Heart left ventricle (tissue), 16 donors: ENCODE results near the gene SPTA1. TPM values are rescaled to one million over a fixed set of nuclear protein-coding genes. Genes with fewer than 3 reads are reported as not detected.

Source experiments
- ATAC-seq, 4 donors: fragments of 200-7000 bp; cut with Tn5 transposase; one replicate each; pipeline ENCODE4 v1.9.1; 2020 to 2022; ENCODE audit warnings: moderate library complexity in 4 of 4, mild to moderate bottlenecking in 3 of 4, moderate number of reproducible peaks in 1 of 4
- DNase-seq, 5 donors: peaks; one replicate each; pipeline ENCODE4 v3.0.0-alpha.2; 2020
- H3K27ac ChIP-seq, 12 donors: fragments of 200-600 bp; sonication (generic) in 4 of 12; one replicate each; pipeline versions ENCODE4 v1.5.0 to v1.8.0; 2016 to 2022; ENCODE audit warnings: mild to moderate bottlenecking in 2 of 12
- H3K27me3 ChIP-seq, 9 donors: fragments of 200-600 bp; sonication (generic) in 2 of 9; one replicate each; pipeline versions ENCODE4 v1.5.1 to v1.8.0; 2016 to 2022; ENCODE audit warnings: mild to moderate bottlenecking in 3 of 9
- H3K36me3 ChIP-seq, 9 donors: fragments of 200-600 bp; sonication (generic) in 2 of 9; one replicate each; pipeline versions ENCODE4 v1.5.0 to v1.8.0; 2018 to 2022; ENCODE audit warnings: mild to moderate bottlenecking in 2 of 9
- H3K4me1 ChIP-seq, 12 donors: fragments of 200-600 bp; sonication (generic) in 4 of 12; one replicate each; pipeline versions ENCODE4 v1.5.0 to v1.8.0; 2016 to 2022; ENCODE audit warnings: mild to moderate bottlenecking in 3 of 12
- H3K4me3 ChIP-seq, 12 donors: fragments of 200-600 bp; sonication (generic) in 4 of 12; one replicate each; pipeline versions ENCODE4 v1.5.0 to v1.8.0; 2017 to 2022; ENCODE audit warnings: mild to moderate bottlenecking in 9 of 12, moderate library complexity in 4 of 12
- H3K9me3 ChIP-seq, 12 donors: fragments of 200-600 bp; sonication (generic) in 4 of 12; one replicate each; pipeline versions ENCODE4 v1.5.0 to v1.8.0; 2016 to 2022; ENCODE audit warnings: mild to moderate bottlenecking in 1 of 12
- CTCF ChIP-seq, 12 donors: fragments of 200-600 bp; sonication (generic) in 4 of 12; IDR thresholded peaks; one replicate each; pipeline versions ENCODE4 v1.5.0 to v1.8.0; 2018 to 2022; ENCODE audit warnings: antibody characterized with exemption in 12 of 12, mild to moderate bottlenecking in 5 of 12
- POLR2A ChIP-seq, 2 donors: fragments of 450-650 bp; IDR thresholded peaks; one replicate each; pipeline ENCODE4 v1.6.1; 2017; ENCODE audit warnings: antibody characterized with exemption in 2 of 2, mild to moderate bottlenecking in 2 of 2, moderate library complexity in 2 of 2
- WGBS, 4 donors: extraction: QIAGEN DNeasy Blood & Tissue Kit in 2 of 4; methylation state at CpG; one replicate each; pipeline versions ENCODE4 v1.1.5 to v1.1.7; 2013 to 2018; 5-methylcytosine and 5-hydroxymethylcytosine counted together
- intact Hi-C, 10 donors: fragments of 100-400 bp; cut with DNase I; formaldehyde crosslinking; loops; one replicate each; pipeline versions ENCODE4 v1.11.1 to v1.14.2; 2022
- polyA plus RNA-seq, 2 donors: library from polyadenylated mRNA; stranded (reverse); fragments of 200-250 nt; gene quantifications; one replicate each; pipeline ENCODE4 v1.2.3, GENCODE V29; 2013
- total RNA-seq, 9 donors: library from RNA; depleted of rRNA in 2 of 9; stranded (reverse); fragments of >200 nt in 2 of 9; fragmentation: NEBNext Ultra II Directional in 3 of 9; extraction: Animal tissue kit (Norgen Biotek cat#: 25700) in 3 of 9; gene quantifications; one replicate each; pipeline versions ENCODE4 v1.1.0 to v1.2.4, GENCODE V29; 2016 to 2023
- donor health status: ischemic (EF 13 %, LVEDD 7.1; RV severe dilation, severe dysfunction).
- donor health status: healthy with polysubstance abuse.
- donor health status: DM: no; HTN: yes; CAD: no.
- donor health status: DM: no; HTN: no; CAD: no.
- donor health status: ischemic (EF 25% LVEDD 6.9; RV normal size, moderate dysfunction).
- donor health status: ischemic (EF 25% LVEDD 5.7; RV mildly dilated, moderate dysfunction).
- donor health status: healthy.
- donor health status: DM: yes; HTN: yes; CAD: no.
- donor health status: ischemic (EF 35%, LVEDD 5.7; RV mildly dilated, moderate dysfunction).
- donor health status: nonischemic (EF 11% LVEDD 7.7; RV severe dilation, severe dysfunction).
- donor health status: DM: yes; HTN: yes; CAD: no.
- donor health status: PGD.
- donor health status: ischemic (EF 29% LVEDD 5.4; RV normal size, mild dysfunction).
- donor health status: nonischemic (EF 23%, LVEDD 6.1; RV moderate dilation, normal function).

The SPTA1 gene
- total and polyA plus RNA-seq, 11 donors = 0.06 to 0.99 (median 0.19) TPM; not detected in 5

DNA sequence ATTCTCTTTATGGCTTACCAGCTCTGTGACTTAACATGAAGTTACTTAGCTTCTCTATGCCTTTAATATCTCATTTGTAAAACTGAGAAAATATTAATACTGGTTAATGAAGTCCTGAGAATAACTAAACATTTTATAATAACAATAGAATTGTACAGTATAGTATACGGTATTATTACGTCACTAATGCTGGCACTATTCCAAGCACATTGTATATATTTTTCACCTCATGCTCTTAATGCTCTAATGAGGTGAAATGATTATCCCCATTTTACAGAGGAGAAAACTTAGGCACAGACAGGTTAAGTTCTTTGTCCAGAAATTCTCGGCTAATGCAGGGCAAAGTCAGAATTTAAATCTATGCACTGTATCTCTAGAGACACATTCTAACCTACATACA is 33.1 kb upstream of the SPTA1 start:
- intact Hi-C loops = no loop called here
- 59 to 66% (median 66%) methylated on average over 3 of the region's 3 CpGs for WGBS, 4 donors
- Histone ChIP-seq H3K36me3 (no peaks in the 10 kb centered on the region), H3K9me3 (no peaks in the 10 kb centered on the region), H3K4me1 (no peaks in the 10 kb centered on the region), H3K4me3 (no peak overlapping the region), H3K27me3 (no peaks in the 10 kb centered on the region), H3K27ac (no peak overlapping the region)
- no peak for TF ChIP-seq POLR2A (IDR thresholded peaks at IDR 0.05)
- TF ChIP-seq CTCF (IDR thresholded peaks at IDR 0.05) = no peak
- ATAC-seq (no peak), DNase-seq (no peak)

- H3K4me1 ChIP-seq = no peaks in the 10 kb centered on the region
- TF ChIP-seq CTCF (IDR thresholded peaks at IDR 0.05) (no peak), POLR2A (IDR thresholded peaks at IDR 0.05) (no peak)
- intact Hi-C loops = no loop called here
- ATAC-seq (no peak), DNase-seq (no peak)
- H3K27me3 ChIP-seq = no peaks in the 10 kb centered on the region
- no peaks in the 10 kb centered on the region for H3K36me3 ChIP-seq
- no peaks in the 10 kb centered on the region for H3K9me3 ChIP-seq
- no peak overlapping the region for H3K4me3 ChIP-seq
- 80 to 91% (median 86%) methylated on average over 6 of the region's 6 CpGs for WGBS, 4 donors
- H3K27ac ChIP-seq = no peak overlapping the region
Measured at GRCh38 chr1:158717344-158717743, 30.8 kb upstream of the SPTA1 start.

DNA sequence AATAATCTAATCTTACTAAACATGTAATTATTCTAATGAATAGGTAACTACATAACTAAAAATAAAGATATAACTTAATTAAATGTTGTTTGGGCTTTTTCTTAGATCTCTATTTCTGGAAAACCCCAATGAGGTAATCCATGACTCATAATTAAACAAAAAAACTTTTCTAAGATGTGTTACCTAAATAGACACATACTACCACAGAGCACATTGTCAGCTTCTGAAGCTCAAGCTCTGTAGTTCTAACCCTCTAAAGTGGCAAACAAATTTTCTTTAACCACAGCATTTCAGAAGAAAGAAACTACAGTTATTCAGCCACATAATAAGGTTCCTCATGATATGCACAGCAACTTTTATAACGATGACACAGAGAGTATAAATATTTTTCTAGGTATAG is 29.8 kb upstream of the SPTA1 start:
- Histone ChIP-seq H3K36me3 (no peaks in the 10 kb centered on the region), H3K27me3 (no peaks in the 10 kb centered on the region), H3K27ac (no peak overlapping the region), H3K4me3 (no peak overlapping the region), H3K9me3 (no peaks in the 10 kb centered on the region), H3K4me1 (no peaks in the 10 kb centered on the region)
- intact Hi-C loops = no loop called here
- DNase-seq (no peak), ATAC-seq (no peak)
- WGBS, 4 donors = 76 to 84% (median 84%) methylated on average over 1 of the region's 1 CpG
- TF ChIP-seq CTCF (IDR thresholded peaks at IDR 0.05) = no peak
- TF ChIP-seq POLR2A (IDR thresholded peaks at IDR 0.05) = no peak

DNA sequence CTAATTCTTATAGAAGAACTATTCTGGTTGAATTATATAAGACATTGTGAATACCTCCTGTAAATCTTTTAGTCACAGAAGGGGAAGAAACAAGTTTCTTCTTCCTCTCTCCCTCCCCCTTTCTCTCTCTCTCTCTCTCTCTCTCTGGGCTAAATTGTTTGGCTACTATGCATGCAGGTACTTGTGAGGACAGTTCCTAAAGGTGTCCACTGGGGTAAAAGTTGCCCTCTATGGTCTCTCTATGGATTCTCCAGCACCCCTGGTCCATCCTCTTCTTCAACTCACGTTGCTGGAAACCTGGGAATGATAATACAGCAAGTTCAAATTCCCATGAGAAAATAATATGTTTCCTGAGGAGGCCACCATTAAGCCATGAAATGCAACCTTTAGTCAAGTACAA is 28.2 kb upstream of the SPTA1 start:
- no peak overlapping the region for H3K4me3 ChIP-seq
- TF ChIP-seq POLR2A (IDR thresholded peaks at IDR 0.05) (no peak), CTCF (IDR thresholded peaks at IDR 0.05) (no peak)
- no peaks in the 10 kb centered on the region for H3K27me3 ChIP-seq
- ATAC-seq (no peak), DNase-seq (no peak)
- intact Hi-C loops = no loop called here
- H3K36me3 ChIP-seq = no peaks in the 10 kb centered on the region
- WGBS, 4 donors = 47 to 68% (median 55%) methylated on average over 1 of the region's 1 CpG
- H3K27ac ChIP-seq = no peak overlapping the region
- H3K9me3 ChIP-seq = no peaks in the 10 kb centered on the region
- H3K4me1 ChIP-seq = no peaks in the 10 kb centered on the region
